GM21825 (cell line): ENCODE results near the gene PODNL1.
"Not testable (repeated sequence)": the region's sequence is repeated elsewhere in the genome, so short reads cannot be mapped to it uniquely, and the experiment has no call there.

Experiments
- ATAC-seq: cut with Tn5 transposase; IDR thresholded peaks from one replicate; pipeline ENCODE4 v1.9.1; 2021; ENCODE audit warnings: mild to moderate bottlenecking, moderate library complexity; ENCODE audit not compliant: unreplicated experiment

The PODNL1 gene

GRCh38 chr19:13929340-13929739 lies 8.9 kb downstream of the PODNL1 start:
- no peak for ATAC-seq

- ATAC-seq, result no peak
These were observed 11.5 kb downstream of the PODNL1 start for GRCh38 chr19:13926715-13927114.

DNA sequence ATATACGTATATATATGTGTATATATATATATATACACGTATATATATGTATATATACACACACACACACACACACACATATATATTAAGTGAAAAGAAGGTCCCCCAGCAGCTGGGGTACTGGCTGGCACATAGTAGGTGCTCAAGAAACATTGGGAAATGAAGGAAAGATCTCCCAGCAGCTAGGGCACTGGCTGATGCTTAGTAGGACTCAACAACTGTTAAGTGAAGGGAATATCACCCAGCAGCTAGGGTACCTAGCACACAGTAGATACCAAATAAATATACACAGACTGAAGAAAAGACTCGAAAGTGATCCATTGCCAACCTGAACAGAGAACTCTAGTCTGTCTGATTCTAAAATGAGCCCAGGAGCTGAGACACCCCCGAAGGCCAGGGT lies 12.2 kb downstream of the PODNL1 start:
- ATAC-seq, result no peak

DNA sequence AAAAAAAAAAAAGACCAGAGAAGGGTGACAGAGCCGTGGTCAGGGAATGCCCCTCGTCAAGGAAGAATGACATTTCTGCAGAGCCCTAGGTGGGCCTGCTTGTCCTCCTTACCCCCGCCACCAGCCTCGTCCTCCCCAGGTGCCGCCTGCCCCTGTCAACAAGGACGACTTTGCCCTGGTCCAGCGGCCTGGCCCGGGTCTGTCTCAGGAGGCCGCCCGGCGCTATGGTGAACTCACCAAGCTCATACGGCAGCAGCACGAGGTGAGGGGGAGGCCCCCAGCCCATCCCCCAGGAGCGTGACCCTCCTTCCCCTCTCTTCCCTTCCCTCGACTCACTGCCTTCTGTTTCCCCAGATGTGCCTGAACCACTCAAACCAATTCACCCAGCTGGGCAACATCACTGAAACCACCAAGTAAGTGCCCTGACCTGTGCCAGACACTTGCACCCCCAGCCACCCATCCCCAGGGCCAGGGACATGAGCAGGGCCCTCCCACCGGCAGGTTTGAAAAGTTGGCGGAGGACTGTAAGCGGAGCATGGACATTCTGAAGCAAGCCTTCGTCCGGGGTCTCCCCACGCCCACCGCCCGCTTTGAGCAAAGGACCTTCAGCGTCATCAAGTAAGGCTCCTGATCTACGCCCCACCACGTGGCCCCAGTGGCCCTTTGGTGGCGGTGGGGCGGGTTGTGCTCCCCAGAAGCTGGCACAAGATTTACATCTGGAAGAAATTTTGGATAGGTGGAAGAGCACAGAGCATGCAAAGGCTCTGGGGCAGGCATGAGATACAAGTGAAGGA lies 14.8 kb downstream of the PODNL1 start:
- no peak for ATAC-seq

- not testable (repeated sequence) for ATAC-seq
These were observed 16.1 kb downstream of the PODNL1 start for GRCh38 chr19:13922118-13922517.

- ATAC-seq, result no peak
These were observed 17.1 kb downstream of the PODNL1 start for GRCh38 chr19:13920940-13921747.

- no peak for ATAC-seq
These were observed 17.7 kb downstream of the PODNL1 start for GRCh38 chr19:13920524-13920923.

GRCh38 chr19:13918726-13919411 lies 19.3 kb downstream of the PODNL1 start:
- no peak for ATAC-seq

GRCh38 chr19:13917888-13918406 lies 20.3 kb downstream of the PODNL1 start:
- no peak for ATAC-seq

- no peak for ATAC-seq
These were observed 23.4 kb downstream of the PODNL1 start for GRCh38 chr19:13914777-13915176.

- no peak for ATAC-seq
These were observed 24.9 kb downstream of the PODNL1 start for GRCh38 chr19:13913352-13913751.

DNA sequence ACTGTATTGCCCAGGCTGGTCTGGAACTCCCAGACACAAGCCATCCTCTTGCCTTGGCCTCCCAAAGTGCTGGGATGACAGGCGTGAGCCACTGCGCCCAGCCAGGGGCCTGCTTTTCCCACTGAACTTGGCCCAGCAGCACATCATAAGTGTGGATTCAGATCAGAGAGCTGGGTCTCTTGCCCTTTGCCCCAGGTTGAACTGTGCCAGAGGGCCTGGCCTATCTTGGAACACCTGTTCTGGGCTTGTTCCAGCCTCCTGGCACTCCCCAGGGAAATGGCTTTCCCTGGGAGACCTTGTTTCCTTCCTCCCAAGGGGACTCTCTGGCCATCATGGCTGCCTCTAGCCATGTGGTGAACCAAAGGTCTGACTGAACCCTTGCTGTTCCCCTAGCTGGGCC lies 28.8 kb downstream of the PODNL1 start:
- ATAC-seq, result no peak

GRCh38 chr19:13908674-13909073 lies 29.5 kb downstream of the PODNL1 start:
- no peak for ATAC-seq

- ATAC-seq, result no peak
These were observed 31.3 kb downstream of the PODNL1 start for GRCh38 chr19:13906910-13907309.

GRCh38 chr19:13906521-13906904 lies 31.7 kb downstream of the PODNL1 start:
- peak; percentile 8 for ATAC-seq

DNA sequence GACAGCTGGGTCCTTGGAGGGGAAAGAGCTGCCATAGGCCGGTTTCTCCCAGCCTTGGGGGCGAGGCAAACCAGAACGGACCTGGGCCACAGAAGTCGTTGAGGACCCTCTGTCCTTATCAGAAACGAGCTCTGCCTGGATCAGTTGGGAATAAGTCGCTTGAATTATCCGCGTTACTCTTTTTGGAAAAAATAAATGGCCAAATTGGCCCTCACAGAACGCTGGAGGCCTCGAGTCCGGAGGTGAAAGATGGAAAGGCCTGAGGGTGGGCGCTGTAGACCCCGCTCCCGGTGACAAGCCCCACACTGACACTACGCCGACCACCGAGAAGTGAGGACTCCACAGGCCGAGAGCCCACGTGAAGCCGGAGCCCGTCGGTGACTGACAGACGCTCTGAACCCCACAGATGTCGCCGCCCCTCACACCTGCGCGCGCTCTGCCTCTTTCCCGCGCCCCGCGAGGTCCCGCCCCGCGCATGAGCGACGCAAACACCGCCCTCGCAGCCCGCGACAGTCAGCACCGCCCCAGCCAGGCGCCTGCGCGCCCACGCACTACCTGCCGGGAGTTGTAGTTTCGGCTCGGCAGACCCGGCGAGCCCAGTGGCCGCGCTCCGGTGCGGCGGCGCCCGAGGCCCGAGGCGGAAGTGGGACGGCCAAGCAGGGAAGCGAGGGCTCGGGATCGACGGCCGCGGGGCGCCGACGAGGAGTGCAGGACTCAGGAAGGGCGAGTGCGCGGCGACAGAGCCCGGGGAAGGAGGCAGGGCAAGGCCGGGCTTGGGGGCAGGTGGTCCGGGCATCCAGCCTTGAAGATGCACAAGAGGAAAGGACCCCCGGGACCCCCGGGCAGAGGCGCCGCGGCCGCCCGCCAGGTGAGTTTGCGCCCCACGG lies 32.3 kb downstream of the PODNL1 start, which contains the start of the genes BRME1 and CC2D1A:
TSS of gene BRME1 (minus strand) at position 484 of the 887 bp plus-strand sequence. CDS start 1,225 bp downstream, outside the sequence.
TSS of gene CC2D1A (plus strand) at position 568 of the 887 bp plus-strand sequence. CDS start at position 809, 241 bp downstream.
- ATAC-seq, result peak; percentile 91

- no peak for ATAC-seq
These were observed 35.1 kb downstream of the PODNL1 start for GRCh38 chr19:13902993-13903555.

- no peak for ATAC-seq
These were observed 38.2 kb downstream of the PODNL1 start for GRCh38 chr19:13899912-13900584.

DNA sequence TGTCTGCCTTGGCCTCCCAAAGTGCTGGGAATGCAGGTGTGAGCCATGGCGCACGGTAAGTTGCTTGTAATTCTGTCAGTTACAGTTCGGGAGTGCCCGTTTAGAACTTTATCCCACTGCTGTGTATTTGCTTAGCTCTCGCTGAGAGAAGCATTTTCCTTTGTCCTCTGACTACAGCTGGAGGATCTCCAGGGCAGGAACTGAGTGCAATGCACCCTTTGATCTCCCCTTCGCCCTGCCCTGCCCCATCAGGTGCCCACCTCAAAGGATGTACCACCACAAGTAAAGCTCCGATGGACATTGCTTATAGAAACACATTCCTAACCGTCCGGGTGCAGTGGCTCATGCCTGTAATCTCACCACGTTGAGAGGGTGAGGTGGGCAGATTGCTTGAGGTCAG lies 38.8 kb downstream of the PODNL1 start:
- ATAC-seq, result no peak
